ENCODE results near the gene ACAD9.

GRCh38 chr3:128884992-128885391 lies 5.6 kb downstream of the ACAD9 start:
- no peak for TF ChIP-seq FOXK2 (IDR thresholded peaks at IDR 0.05)
- no peak for TF ChIP-seq NFRKB (IDR thresholded peaks at IDR 0.05)
- no peak for TF ChIP-seq TARDBP (IDR thresholded peaks at IDR 0.05)
- TF ChIP-seq ELF4 (IDR thresholded peaks at IDR 0.05): no peak
- no peak for TF ChIP-seq ARNT (IDR thresholded peaks at IDR 0.05)
- TF ChIP-seq HDGF (IDR thresholded peaks at IDR 0.05; ENCODE audit: borderline replicate concordance): no peak
- TF ChIP-seq ZNF384 (IDR thresholded peaks at IDR 0.05): no peak
- TF ChIP-seq SP1 (IDR thresholded peaks at IDR 0.05): no peak
